Smooth muscle cell (in vitro differentiated cells): ENCODE measurements around the gene KIAA1328. TPM values are rescaled to one million over a fixed set of nuclear protein-coding genes. Genes with fewer than 3 reads are reported as not detected.

ENCODE experiments used
- DNase-seq: peaks from one replicate; lab custom pipeline; 2025; ENCODE audit not compliant: unreplicated experiment; lab: John Stamatoyannopoulos, UW
- H2AFZ ChIP-seq: fragments of 200-600 bp; sonication (generic); 2 replicates; pipeline ENCODE4 v1.6.0; 2016; ENCODE audit warnings: antibody characterized with exemption, low read depth, mild to moderate bottlenecking
- H3F3A ChIP-seq: fragments of 200-600 bp; sonication (generic); 2 replicates; pipeline ENCODE4 v1.6.0; 2017; ENCODE audit warnings: antibody characterized with exemption, low read depth
- H3K27ac ChIP-seq: fragments of 200-600 bp; sonication (generic); 2 replicates; pipeline ENCODE4 v1.5.1; 2016; ENCODE audit warnings: low read depth, mild to moderate bottlenecking
- H3K27me3 ChIP-seq: fragments of 200-600 bp; sonication (generic); 2 replicates; pipeline ENCODE4 v1.6.1; 2016; ENCODE audit warnings: low read depth, mild to moderate bottlenecking
- H3K36me3 ChIP-seq: fragments of 200-600 bp; sonication (generic); 2 replicates; pipeline ENCODE4 v1.5.1; 2016; ENCODE audit warnings: low read depth
- H3K4me1 ChIP-seq: fragments of 200-600 bp; sonication (generic); 2 replicates; pipeline ENCODE4 v1.5.1; 2016; ENCODE audit warnings: low read depth
- H3K4me2 ChIP-seq: fragments of 200-600 bp; sonication (generic); 2 replicates; pipeline ENCODE4 v1.6.0; 2016; ENCODE audit warnings: mild to moderate bottlenecking
- H3K4me3 ChIP-seq: fragments of 200-600 bp; sonication (generic); 2 replicates; pipeline ENCODE4 v1.5.1; 2016; ENCODE audit warnings: mild to moderate bottlenecking
- H3K79me2 ChIP-seq: fragments of 200-600 bp; sonication (generic); 2 replicates; pipeline ENCODE4 v1.6.0; 2016; ENCODE audit warnings: low read depth, mild to moderate bottlenecking
- H3K9ac ChIP-seq: fragments of 200-600 bp; sonication (generic); 2 replicates; pipeline ENCODE4 v1.6.0; 2016; ENCODE audit warnings: low read depth
- H3K9me3 ChIP-seq: fragments of 200-600 bp; sonication (generic); replicated peaks from 2 replicates; pipeline ENCODE4 v1.5.1; 2016; ENCODE audit warnings: low read depth
- H4K20me1 ChIP-seq: fragments of 200-600 bp; sonication (generic); 2 replicates; pipeline ENCODE4 v1.6.0; 2016; ENCODE audit warnings: low read depth
- CTCF ChIP-seq: fragments of 200-600 bp; sonication (generic); IDR thresholded peaks from 2 replicates; pipeline ENCODE4 v1.5.1; 2017; ENCODE audit warnings: borderline replicate concordance, mild to moderate bottlenecking, antibody characterized with exemption; ENCODE audit not compliant: insufficient read depth, poor library complexity, severe bottlenecking
- WGBS: methylation state at CpG from one replicate; pipeline ENCODE4 v1.1.7; 2016; ENCODE audit warnings: low lambda C conversion rate; 5-methylcytosine and 5-hydroxymethylcytosine counted together
- polyA plus RNA-seq: library from polyadenylated mRNA; unstranded; fragments of >200 nt; fragmentation: Nextera tagmentation; extraction: Ambion mirVana; gene quantifications from 2 replicates; pipeline ENCODE4 v1.2.1, GENCODE V29; 2016
- total RNA-seq: library from RNA; depleted of rRNA; stranded (reverse); fragments of >200 nt; gene quantifications from 2 replicates; pipeline ENCODE4 v1.2.3, GENCODE V29; 2014

KIAA1328 gene
- total and polyA plus RNA-seq, 2 experiments from 2014 or later, result 2.2 to 11.7 TPM

DNA sequence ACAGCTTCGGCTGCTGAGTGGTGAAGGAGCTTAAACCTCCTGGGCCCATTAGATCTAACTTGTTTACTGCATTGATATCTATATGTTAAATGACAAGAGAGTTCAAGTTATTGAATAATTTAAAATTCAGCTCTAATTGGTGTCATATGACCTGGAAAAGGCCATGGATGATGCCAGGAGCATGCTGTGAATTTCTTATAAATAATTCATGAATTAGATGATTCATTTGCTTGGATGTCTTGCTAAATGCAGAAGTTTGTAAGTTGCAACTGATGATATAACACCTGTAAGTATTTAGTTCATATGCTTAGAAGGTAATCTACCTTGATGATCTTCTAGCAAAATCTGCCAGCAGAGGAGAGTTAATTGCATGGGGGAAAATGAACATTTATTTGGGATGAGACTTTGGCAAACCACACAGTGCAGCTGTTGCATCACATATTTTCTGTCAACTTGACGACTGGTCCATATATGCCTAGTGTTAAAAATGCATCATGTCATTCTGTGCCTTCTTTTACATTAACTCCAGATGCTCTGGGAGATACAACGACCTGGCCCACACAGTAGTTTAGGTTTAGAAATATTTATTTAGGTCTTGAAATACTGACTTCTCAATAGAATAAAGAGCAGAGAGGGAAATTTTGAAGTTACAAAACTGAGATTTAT, 226.3 kb downstream of the KIAA1328 start:
- no peak overlapping the region for H3K27ac ChIP-seq
- H3K9ac ChIP-seq, result no peak overlapping the region
- H3K9me3 ChIP-seq, result no peaks in the 10 kb centered on the region
- no peak overlapping the region for H3K4me2 ChIP-seq
- H3K4me1 ChIP-seq, result no peaks in the 10 kb centered on the region
- H4K20me1 ChIP-seq, result no peaks in the 10 kb centered on the region
- H2AFZ ChIP-seq, result no peak overlapping the region
- H3K79me2 ChIP-seq, result no peaks in the 10 kb centered on the region
- no peak for DNase-seq
- H3F3A ChIP-seq, result no peaks in the 10 kb centered on the region
- no peaks in the 10 kb centered on the region for H3K27me3 ChIP-seq
- no peaks in the 10 kb centered on the region for H3K36me3 ChIP-seq
- H3K4me3 ChIP-seq, result no peak overlapping the region
- 89% methylated on average over 3 of the region's 3 CpGs for WGBS
- no peak for TF ChIP-seq CTCF

- WGBS, result 97% methylated on average over 3 of the region's 3 CpGs
- no peaks in the 10 kb centered on the region for H3K27me3 ChIP-seq
Measured at GRCh38 chr18:37064187-37064586, 235.3 kb downstream of the KIAA1328 start.

GRCh38 chr18:37065254-37065653, 236.3 kb downstream of the KIAA1328 start:
- H3K36me3 ChIP-seq, result no peaks in the 10 kb centered on the region
- H3F3A ChIP-seq, result no peaks in the 10 kb centered on the region
- no peaks in the 10 kb centered on the region for H4K20me1 ChIP-seq
- no peak overlapping the region for H3K4me3 ChIP-seq
- no peak for DNase-seq
- H3K27ac ChIP-seq, result no peak overlapping the region
- H3K9me3 ChIP-seq, result no peaks in the 10 kb centered on the region
- H3K79me2 ChIP-seq, result no peaks in the 10 kb centered on the region
- no peak overlapping the region for H3K9ac ChIP-seq
- no peak overlapping the region for H3K4me2 ChIP-seq
- H3K4me1 ChIP-seq, result no peaks in the 10 kb centered on the region
- WGBS, result 97% methylated on average over 1 of the region's 1 CpG
- no peak for TF ChIP-seq CTCF
- H3K27me3 ChIP-seq, result no peaks in the 10 kb centered on the region
- H2AFZ ChIP-seq, result no peak overlapping the region

More at GRCh38 chr18:37064187-37064586, 235.3 kb downstream of the KIAA1328 start:
- Histone ChIP-seq H3F3A (no peaks in the 10 kb centered on the region), H3K4me2 (no peak overlapping the region), H3K79me2 (no peaks in the 10 kb centered on the region), H3K9ac (no peak overlapping the region), H3K36me3 (no peaks in the 10 kb centered on the region), H4K20me1 (no peaks in the 10 kb centered on the region), H3K9me3 (no peaks in the 10 kb centered on the region), H3K4me1 (no peaks in the 10 kb centered on the region), H3K27ac (no peak overlapping the region), H2AFZ (no peak overlapping the region), H3K4me3 (no peak overlapping the region)
- no peak for DNase-seq
- TF ChIP-seq CTCF, result no peak

GRCh38 chr18:37084912-37085311, 256.0 kb downstream of the KIAA1328 start:
- Histone ChIP-seq H3K4me1 (no peaks in the 10 kb centered on the region), H4K20me1 (no peaks in the 10 kb centered on the region), H3K27me3 (no peaks in the 10 kb centered on the region), H3K4me2 (no peak overlapping the region), H3K79me2 (no peaks in the 10 kb centered on the region), H3K36me3 (no peaks in the 10 kb centered on the region), H3F3A (no peaks in the 10 kb centered on the region), H3K4me3 (no peak overlapping the region), H3K9me3 (no peaks in the 10 kb centered on the region), H3K9ac (no peak overlapping the region), H3K27ac (no peak overlapping the region), H2AFZ (no peak overlapping the region)
- WGBS, result 52% methylated on average over 6 of the region's 6 CpGs
- TF ChIP-seq CTCF, result no peak
- DNase-seq, result no peak
